GM18505 (cell line): ENCODE measurements around the gene MACIR.

Source experiments
- ATAC-seq: cut with Tn5 transposase; IDR thresholded peaks from one replicate; pipeline ENCODE4 v1.9.1; 2021; ENCODE audit not compliant: unreplicated experiment
- POLR2A ChIP-seq: IDR thresholded peaks from 4 replicates; pipeline ENCODE4 v1.6.1; 2011; ENCODE audit warnings: borderline replicate concordance; ENCODE audit not compliant: insufficient read depth, insufficient read length; ENCODE audit errors: extremely low read depth

MACIR gene

GRCh38 chr5:103228061-103228460 is 30.5 kb upstream of the MACIR start:
- TF ChIP-seq POLR2A: no peak
- ATAC-seq: no peak

GRCh38 chr5:103228588-103228987 is 30.0 kb upstream of the MACIR start:
- TF ChIP-seq POLR2A: no peak

GRCh38 chr5:103232393-103232999 is 26.1 kb upstream of the MACIR start:
- TF ChIP-seq POLR2A: no peak

More at GRCh38 chr5:103228588-103228987, 30.0 kb upstream of the MACIR start:
- ATAC-seq: no peak

GRCh38 chr5:103234239-103234975 is 24.2 kb upstream of the MACIR start:
- no peak for ATAC-seq
- no peak for TF ChIP-seq POLR2A

More at GRCh38 chr5:103232393-103232999, 26.1 kb upstream of the MACIR start:
- peak; percentile 78 for ATAC-seq

- no peak for ATAC-seq
- TF ChIP-seq POLR2A: no peak
These were observed 22.7 kb upstream of the MACIR start for GRCh38 chr5:103235891-103236290.

- TF ChIP-seq POLR2A: no peak
- no peak for ATAC-seq
These were observed 20.8 kb upstream of the MACIR start for GRCh38 chr5:103237778-103238177.

- no peak for TF ChIP-seq POLR2A
- no peak for ATAC-seq
These were observed 14.9 kb upstream of the MACIR start for GRCh38 chr5:103243665-103244064.

GRCh38 chr5:103244398-103244797 is 14.2 kb upstream of the MACIR start:
- TF ChIP-seq POLR2A: no peak
- no peak for ATAC-seq

GRCh38 chr5:103245761-103246160 is 12.8 kb upstream of the MACIR start:
- no peak for ATAC-seq
- no peak for TF ChIP-seq POLR2A

- ATAC-seq: no peak
These were observed 11.4 kb upstream of the MACIR start for GRCh38 chr5:103247118-103247517.

GRCh38 chr5:103249068-103249467 is 9.5 kb upstream of the MACIR start:
- TF ChIP-seq POLR2A: no peak
- no peak for ATAC-seq

More at GRCh38 chr5:103247118-103247517, 11.4 kb upstream of the MACIR start:
- TF ChIP-seq POLR2A: no peak

GRCh38 chr5:103254921-103255320 is 3.6 kb upstream of the MACIR start:
- ATAC-seq: no peak
- no peak for TF ChIP-seq POLR2A

GRCh38 chr5:103255691-103256090 is 2.9 kb upstream of the MACIR start:
- no peak for TF ChIP-seq POLR2A
- ATAC-seq: no peak

GRCh38 chr5:103256178-103256577 is 2.4 kb upstream of the MACIR start:
- TF ChIP-seq POLR2A: no peak
- no peak for ATAC-seq
